Retina (tissue), 1 donor: ENCODE results near the gene EPHA7.
A peak's percentile ranks its signal among the peaks of the same experiment; 100 is the strongest.

ENCODE experiments used
- DNase-seq: peaks from one replicate; pipeline ENCODE4 v3.0.0-alpha.2; 2016

EPHA7 gene

DNA sequence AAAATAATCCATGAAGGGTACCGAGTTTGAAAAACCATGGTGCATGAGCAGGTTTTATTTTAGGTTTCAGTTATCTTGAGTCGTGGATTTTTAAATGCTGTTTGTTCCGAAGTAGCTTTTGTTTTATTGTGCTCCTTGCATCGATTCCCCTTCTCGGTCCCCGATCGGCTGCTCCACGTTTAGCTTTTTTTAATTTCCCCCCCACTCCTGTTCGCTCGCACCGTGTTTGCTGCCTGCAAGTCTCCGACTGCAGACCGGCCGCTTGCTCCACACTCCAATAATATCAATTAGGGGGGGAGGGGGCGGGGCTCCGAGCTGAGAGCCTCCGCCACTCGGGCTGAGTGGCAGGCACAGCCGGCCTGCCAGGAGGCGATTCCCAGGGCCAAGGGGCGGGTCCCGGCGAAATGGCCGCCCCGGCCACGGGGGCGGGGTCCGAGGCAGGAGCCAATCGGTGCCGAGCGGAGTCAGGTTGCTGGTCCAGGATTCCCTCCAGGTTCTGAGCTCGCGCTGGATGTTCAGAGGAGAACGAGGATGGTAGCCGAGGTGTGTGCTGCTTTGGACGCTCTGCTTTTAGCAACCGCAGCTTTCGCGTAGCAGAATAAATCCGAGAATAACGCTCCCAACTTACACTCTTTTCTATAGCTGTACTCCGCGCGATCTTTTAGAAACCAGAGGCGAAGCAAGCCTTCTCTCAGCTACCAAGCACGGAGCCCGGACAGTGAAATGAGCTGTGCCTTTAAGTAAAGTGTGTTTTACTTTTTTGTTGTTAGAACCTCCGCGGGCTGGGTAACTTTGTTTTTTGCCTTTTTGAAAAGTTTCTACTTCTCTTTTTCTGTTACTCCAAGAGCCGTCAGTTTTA lies at the start of gene EPHA7:
EPHA7 (minus strand) TSS at position 256 of the 859 bp plus-strand sequence; CDS start at position 38, 218 bp downstream.
- peak; percentile 96 for DNase-seq

DNA sequence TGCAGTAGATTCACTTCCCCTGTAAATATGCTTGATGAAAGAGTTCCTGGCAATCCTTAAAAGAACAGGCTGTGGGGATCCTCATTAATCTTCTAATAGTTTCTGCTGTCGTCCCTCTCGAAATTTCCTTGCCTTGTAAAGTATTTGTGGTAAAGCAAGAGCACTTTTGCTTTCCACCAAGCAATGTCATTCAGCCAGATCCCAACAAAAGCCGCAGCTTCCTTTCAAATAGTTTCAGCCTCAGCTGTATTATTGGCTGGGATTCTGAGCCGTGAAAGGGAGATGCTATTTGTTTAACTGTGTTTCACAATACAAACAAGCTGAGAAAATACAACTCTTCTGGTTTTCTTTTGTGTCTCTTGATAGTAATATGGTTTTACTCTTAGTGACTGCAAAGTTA lies 48.9 kb upstream of the EPHA7 start:
- DNase-seq = no peak

DNA sequence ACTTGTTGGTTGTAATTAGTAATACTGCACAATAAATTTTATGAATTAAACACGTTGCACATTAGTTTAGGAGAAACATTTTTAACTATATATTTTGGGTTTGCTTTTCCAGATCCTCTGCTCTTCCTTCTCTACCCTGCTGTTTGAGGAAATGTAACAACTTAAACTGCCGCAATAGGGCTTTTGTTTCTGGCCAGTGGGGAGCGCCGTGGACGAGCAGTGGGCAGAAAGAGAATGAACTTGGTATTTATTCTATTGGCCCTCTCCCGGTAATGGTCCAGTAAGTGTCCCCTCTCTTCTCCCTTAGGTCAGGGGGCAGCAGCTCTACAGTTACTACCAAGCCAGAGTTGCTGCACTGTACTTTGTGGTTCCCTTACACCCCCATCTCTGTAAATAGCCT lies 35.2 kb upstream of the EPHA7 start:
- no peak for DNase-seq

DNA sequence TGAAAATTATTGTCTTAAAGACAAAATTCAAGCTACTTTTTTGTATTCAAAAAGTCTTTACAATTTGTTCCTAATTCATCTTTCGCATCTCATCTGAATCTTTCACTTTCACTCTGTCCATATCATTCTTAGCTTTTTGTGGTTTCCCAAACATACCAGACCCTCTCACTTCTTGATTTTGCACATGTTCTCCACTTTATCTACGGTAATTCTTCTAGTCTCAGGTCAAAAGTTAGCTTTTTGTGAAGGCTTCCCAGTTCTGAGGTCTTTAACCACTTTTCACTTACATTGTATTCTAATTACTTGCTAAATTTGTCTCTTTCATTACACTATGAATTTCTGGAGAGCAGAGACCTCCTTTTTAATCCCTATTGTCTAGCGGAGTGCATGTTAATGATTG lies 34.6 kb upstream of the EPHA7 start:
- DNase-seq = no peak

DNA sequence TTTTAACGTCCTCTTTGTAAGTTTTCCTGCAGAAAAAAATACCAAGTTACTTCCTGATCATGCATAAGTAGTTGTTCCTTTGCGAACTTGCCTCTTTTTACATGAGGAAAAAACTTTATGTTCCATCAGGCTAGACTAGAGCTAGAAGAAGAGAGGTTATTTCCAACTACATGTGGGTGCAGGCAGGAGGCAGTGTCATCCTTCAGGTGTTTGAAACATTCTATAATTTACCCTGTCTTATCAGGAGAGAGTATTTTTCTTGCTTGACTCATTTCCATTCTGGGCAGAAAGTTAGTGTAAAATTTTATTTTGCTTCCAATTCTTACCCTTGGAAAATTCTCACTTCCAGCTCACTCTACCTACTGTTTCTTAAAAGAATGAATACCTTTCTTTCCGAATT lies 28.5 kb upstream of the EPHA7 start:
- no peak for DNase-seq

DNA sequence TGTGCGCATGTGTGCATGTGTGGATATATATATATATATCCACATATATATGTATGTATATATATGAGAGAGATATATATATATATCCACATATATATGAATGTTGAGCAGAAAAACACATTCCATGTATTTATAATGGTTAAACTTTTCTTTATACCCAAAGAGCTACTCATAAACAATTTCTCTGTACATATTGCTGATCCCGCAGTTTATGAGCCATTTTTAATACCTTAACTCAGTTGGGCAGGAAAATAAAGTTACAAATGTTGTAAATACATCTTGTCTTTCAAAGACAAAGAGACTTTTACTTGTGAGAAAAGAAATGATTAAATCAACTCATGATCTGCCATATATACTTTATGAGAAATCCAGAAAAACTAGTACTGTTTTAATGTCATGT lies 18.1 kb upstream of the EPHA7 start:
- DNase-seq = no peak

DNA sequence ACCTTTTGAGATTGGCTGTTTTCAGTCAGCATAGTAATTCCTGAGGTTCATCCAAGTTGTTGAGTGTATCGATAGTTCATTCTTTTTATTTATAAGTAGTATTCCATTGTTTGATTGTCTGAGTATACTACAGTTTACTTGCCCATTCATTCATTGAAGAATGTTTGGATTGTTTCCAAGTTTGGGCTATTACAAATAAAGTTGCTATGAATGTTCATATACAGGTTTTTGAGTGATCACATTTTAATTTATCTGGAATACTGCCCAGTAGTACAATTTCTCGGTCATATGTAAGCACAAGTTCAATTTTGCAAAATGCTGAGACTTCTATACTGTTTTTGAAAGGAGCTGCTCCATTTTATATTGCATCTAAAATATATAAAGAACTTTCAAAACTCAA lies 14.2 kb upstream of the EPHA7 start:
- no peak for DNase-seq

DNA sequence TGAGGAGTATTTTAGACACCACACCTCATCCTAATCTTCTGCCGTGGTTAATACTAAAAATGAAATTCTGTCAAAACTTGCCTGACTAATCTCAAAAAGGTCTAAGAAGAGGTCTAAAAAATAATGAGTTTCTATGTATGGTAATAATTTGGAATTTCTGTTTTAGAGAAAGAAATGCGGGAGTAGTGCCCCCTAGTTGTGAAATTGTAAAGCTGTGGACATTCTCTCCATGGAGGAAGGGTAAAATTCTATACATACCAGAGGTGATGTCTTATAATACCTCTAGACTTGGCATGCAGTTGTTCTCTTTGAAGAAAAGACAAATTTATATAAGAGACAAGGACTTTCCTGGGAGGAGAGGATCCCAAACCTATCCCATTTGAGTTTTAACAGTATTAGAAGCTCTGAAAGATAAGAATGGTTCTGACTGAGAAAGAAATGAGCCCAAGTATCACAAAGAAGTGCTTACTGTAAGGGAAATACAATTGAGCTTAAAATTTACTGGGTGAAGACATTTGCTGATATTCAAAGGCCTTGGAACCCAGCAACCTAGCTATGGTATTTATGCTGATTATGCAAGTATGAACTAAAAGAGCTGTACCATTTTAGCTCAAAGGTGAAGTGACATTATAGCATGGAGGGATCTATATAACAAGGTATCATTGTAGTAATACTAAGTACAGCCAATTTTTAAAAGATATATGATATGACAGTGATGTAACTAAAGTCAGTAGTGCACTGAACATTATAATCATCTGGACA lies 5.1 kb upstream of the EPHA7 start:
- no peak for DNase-seq

DNA sequence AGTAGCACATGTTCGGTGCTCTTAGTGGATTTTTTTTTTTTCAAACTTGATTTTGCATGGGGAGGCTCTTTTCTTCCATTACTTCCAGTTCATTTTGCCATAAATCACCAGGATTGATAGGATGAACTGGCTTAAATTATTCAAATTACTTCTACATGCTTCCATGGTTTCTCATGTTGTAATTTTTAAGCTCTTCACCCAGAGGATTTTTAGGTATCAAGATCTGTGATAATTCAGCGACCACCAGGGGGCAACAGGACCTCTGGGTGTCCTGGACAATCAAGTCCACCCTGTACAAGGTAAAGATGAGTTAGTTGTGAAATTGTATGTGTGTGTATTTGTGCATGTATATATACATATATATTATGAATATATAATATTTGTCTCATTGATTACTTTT lies 4.2 kb upstream of the EPHA7 start:
- DNase-seq = peak; percentile 51

DNA sequence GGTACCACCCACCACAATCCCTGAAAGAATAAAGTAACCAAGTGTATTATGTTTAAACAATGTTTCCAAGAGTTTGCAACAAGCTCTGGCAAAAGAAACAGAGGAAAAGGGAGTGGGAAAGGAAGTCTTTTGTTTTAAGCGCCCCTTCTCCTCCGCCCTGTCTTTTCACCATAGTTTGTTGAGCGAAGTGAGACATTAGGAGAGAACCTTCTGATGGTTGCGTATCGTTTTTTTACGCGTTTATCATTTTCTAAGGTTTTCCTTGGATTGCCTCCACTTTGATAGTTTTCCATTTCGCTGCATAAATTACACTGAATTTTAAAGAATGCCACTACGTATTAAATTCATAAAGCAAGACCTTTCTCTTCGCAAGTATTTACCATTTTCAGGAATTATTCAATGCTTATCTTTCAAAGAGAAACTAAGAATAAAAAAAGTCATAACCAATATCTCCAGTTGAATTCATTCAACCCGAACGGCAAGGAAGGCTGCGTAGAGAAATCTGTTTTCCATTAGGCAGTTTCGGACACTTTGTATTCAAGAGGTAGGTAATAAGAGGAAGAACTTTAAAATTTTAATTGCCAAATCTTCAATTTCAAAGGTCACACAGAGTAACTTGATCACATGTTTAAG lies 920 bp upstream of the EPHA7 start:
- no peak for DNase-seq

DNA sequence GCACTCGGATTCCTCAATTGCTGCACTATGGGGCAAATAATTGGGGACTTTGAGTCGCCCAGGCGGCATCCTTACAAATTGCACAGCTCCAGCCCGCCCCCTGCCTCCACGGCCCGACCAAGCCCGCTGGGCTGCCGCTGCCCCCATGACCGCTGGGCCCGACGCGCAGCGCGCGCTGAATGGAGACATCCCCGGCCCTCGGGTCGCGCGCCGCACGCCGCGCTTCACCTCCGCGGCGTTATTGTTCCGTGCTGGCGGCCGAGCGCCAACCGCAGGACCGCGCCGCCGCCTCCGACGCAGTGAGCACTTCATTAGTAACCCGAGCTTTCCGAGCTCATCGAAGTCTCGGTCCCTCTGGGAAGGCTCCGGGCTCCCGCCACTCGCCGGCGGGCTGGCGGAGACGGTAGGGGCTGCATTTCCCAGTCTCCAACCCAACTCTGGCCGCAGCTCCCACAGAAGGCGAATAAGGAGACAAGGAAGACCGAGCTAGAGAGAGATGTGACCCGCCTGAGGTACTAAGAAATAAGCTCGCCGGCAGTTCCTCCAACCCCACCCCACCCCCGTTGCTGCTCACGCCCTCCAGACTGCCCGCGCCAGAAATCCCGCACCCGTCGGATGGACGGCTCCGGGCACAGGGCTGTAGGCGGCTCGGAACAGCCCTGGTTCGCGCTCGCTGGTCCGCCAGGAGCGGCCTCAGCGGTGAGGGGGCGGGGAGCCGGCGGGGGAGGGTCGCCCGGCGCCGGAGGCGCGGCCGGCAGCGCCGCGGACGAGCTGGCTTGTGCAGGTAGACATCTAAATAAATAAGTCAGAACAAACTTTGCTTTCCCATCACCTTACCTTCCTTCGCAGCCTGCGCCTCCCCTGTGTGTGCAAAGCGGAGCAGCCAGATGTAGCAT lies 703 bp downstream of the EPHA7 start:
- peak; percentile 92 for DNase-seq

DNA sequence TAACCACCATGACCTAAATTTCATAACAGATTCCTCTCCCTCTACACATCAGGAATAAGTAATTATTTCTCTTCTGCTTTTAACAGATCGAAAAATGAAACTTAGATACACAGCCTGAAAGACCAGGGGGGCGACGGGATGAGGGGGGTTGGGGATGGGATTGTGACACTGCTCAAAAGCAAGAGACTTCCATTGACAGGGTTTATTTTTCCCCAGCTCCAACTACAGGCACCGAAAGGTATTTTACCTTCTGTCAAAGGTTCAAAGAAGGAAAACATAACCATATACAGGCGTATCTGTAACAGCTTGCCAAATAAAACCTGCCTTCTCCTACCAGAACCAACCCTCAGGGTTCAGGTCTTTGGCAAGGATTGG lies 1.3 kb downstream of the EPHA7 start:
- DNase-seq = no peak

DNA sequence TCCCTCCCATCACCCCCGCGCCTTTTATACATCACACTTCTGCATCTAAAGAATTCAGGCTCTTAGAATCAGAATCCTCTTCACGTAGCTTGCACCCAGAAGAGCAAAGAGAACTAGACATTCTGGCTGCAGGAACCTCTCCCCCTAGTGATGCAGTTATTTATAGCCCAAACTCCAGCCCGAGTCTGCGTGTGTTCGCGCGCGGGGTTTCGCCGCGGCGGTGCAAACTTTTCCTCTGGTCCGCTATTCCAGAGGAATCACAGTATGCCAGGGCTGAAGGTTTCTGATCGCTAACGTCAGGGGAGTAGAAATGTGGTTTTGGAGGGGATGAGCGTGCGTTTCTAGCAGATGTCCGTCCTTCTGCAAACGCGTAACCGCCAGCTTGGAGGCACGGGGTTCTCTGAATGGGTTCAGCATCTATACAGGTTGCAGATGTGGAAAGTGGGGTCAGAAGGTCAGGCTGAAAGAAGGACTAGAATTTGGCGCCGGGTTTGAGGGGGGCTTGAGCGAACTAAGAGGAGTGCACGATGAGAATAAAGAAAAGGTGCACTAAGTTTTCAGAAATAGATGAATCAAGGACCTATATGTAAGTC lies 1.8 kb downstream of the EPHA7 start:
- no peak for DNase-seq

DNA sequence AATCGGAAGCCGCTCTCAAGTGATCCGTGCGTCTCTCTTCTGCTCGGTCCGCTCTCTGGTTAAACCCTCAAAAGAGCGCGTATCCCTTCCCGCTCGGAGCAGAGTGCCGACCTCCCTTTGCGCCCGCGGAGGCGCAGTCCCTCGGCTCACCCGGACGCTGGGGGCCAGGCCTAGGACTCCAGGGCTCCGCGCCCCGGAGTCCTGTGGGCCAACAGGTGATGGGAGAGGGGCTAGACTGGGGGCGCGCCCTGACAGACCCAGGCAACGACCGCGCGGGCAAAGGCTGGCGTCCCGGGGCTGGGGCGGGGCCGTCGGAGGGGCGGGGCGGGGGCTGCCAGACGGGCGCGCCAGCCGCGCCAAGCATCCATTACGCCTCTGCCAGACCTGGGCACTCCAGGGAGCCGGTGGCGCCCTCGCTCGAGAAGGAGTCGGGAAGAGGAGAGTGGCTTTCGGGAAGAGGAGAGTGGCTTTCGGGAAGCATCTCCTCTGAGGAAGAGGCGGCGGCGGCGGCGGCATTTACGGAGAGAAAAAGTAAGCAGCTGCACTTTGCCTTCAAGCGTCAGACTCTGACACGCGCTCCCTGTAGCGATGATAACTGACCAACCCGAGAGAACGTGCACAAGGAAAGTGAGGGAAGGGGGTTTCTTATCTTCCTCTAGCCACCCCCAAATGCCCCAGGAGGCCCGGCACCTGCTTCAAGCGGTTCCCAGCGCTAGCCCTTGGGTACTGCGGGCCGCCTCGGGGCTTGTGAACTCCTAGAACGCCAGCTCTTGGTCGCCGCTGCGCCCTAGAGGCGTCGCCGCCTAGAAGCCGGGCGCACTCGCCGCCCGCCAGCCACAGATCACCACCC lies 2.6 kb downstream of the EPHA7 start:
- DNase-seq = peak; percentile 93

DNA sequence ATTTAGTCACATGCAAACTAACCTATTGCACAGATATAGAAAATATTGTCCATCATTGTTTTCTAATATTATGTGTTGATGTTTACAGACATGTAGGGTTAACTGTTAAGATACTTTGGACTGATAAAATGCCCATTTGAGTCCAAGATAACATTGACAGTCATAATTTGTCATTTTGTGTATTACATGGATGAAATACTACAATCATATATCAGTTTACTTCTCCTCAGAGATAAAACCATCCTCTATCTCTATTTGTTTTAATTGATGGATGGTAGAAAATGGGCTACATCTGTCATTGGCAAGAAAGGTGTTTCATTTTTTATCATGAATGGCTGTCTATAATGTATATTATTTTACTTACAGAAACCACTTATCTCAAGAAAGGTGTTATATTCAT lies 6.2 kb downstream of the EPHA7 start:
- no peak for DNase-seq

DNA sequence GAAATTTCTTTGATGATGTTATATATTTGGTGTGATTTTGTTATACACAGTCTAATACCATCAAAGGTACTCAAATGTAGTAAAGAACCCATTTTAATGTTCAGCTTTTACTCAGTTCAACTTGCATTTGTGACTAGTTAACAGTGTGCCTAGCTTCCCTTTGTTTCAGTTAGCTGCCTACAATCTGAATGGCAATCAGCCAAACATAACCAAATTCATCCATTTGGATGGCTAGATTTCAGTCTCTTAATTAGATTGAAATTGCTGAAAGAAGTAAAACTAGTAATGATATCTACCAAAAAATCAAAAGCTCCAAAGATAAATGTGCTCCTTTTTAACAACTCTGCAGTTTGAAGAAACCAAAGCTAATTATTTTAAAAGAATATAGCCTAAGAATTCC lies 6.9 kb downstream of the EPHA7 start:
- no peak for DNase-seq

DNA sequence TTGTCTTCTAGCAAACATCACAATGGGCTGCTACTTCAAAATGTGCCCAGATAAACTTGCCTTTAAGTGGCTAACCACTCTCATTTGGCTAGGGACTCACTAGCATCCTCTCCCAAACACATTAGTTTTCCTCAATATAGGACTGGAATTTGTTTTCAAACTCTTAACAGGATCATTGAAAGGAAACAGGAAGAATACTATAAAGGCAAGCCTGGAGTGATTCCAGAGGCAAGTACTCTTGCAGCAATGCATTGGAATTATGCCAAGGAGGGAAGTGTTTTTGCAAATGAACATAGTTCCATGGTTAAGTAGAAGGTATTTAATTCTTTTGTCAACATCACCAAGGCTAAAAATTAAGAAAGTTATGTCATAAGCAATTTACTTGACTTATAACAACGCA lies 12.2 kb downstream of the EPHA7 start:
- DNase-seq = no peak

DNA sequence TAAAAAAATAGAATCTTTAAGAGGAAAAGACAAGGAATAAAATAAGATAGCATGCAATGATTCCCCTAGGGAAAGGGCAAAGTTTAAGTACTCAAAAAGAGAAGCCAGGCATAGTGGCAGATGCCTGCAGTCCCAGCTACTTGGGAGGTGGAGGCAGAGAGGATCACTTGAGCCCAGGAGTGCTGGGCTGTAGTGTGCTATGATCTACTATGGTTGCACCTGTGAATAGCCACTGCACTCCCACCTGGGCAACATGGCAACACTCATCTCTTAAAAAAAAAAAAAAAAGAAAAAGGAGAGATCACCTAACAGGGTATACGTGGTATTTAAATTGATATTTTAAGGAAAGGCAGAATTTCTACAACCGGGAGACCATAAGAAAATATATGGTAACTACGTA lies 16.0 kb downstream of the EPHA7 start:
- DNase-seq = no peak

DNA sequence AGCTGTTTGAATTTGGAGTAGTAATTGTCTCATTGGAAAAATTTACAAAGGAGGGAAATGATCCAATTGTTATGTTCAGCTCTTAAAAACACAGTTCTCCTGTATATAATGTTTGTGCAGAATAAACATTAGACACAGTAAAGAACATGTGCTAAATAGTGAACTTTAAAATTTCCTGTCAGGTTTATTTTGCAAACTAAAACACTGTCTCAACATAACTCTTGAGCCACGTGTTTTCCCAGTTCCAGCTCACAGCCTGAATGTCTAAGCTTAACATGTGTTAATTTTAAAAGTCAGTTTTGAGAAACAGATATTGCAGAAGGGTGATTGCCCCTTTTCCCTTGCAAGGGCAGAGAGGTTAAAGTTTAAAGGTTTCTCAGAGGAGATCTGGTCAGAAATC lies 20.6 kb downstream of the EPHA7 start:
- no peak for DNase-seq

DNA sequence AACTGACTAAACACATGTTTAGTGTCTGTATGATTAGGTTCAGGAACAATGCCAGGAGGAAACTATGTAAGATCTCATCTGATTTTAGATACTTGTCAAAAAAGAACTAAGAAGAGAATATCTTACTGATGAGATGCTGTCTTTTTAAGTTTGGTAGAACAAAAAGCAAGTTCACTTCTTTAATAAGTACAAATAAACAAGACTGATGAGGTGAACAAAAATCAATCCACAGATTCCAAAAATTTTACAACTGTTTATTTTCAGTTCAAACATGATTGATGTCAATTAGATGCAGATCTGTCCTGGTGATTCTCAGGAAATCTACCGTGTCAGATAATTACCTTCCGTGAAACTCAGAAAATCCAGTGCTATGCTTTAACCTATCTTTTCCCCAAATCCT lies 24.9 kb downstream of the EPHA7 start:
- no peak for DNase-seq

DNA sequence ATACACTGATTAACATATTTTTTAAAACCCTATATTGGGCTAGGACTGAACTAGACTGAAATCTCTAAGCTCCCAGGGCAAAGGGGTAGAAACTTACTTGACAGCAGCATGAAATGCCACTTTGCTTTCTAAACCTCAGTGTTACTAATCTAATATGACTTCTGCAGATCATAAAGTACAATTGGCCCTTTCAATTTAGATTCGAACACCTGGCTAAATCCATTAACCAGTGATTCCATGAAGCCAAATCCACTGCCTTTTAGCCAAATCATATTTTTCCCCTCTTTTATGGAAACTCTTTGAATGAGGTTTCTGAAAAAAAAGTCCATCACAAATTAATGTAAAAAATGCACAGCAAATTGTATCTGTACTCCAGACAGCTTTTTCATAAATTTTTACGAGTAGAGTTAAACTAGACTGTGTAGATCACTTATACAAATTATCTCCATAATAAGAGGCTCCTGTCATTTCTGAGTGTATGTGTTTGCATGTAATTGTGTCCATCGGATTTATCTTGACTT lies 25.7 kb downstream of the EPHA7 start:
- DNase-seq = no peak
